Measurements from ENCODE around the gene LMF1. TPM values are rescaled to one million over a fixed set of nuclear protein-coding genes. Genes with fewer than 3 reads are reported as not detected.

Gene LMF1
- total and polyA plus RNA-seq, 2 donors (not counting 1 experiment from before 2014, with no cell fraction given): 36.4 to 63.2 TPM

DNA sequence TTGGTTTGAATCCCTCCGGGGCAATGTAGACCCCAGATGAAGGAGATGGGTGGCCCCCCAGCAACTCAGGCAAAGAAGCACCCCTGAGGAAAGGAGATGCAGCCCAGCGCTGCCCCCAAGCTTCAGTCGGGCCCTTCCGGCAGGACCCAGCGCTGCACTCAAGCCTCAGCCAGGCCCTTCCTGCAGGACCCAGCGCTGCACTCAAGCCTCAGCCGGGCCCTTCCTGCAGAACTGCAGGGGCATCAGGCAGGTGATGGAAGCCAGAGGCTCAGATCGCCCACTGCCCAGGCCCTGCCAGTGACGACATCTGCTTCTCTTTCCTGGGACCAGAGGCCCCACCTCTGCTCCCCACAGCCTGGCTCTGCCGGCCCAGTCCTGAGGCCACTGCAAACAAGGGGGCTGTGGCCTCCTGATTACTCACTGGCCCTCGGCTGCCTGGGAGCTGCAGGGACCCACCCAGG lies 18.6 kb upstream of the LMF1 start:
- Histone ChIP-seq H3K4me1 (ENCODE audit: control insufficient read depth in 2 of 2, insufficient read depth in 2 of 2, low read length in 2 of 2) (no peaks in the 10 kb centered on the region), H3K9me3 (ENCODE audit: control extremely low read depth in 1 of 3, control insufficient read depth in 2 of 3, insufficient read depth in 1 of 3, low read length in 2 of 3) (peaks cover 0 to 24% (median under 1%) of the 10 kb centered on the region in 3 donors), H4K20me1 (ENCODE audit: control insufficient read depth, insufficient read depth, low read length, poor library complexity, severe bottlenecking) (no peaks in the 10 kb centered on the region), H2AFZ (ENCODE audit: insufficient read depth, low read depth, low read length, poor library complexity, severe bottlenecking) (no peak overlapping the region), H3K4me3 (ENCODE audit: control extremely low read depth in 1 of 5, extremely low read depth in 1 of 5, insufficient read depth in 1 of 5, low read depth in 2 of 5, low read length in 4 of 5) (no peak overlapping the region), H3K79me2 (ENCODE audit: control insufficient read depth, insufficient read depth, low read length) (no peaks in the 10 kb centered on the region), H3K27me3 (replicated peaks in 1 of 4; ENCODE audit: control extremely low read depth in 1 of 4, control insufficient read depth in 3 of 4, insufficient read depth in 4 of 4, low read length in 3 of 4) (peaks cover 0 to 7% (median 0%) of the 10 kb centered on the region in 4 experiments), H3K4me2 (replicated peaks; ENCODE audit: low read depth, low read length, poor library complexity, severe bottlenecking) (no peak overlapping the region), H3K36me3 (replicated peaks in 1 of 2; ENCODE audit: control extremely low read depth in 1 of 2, control insufficient read depth in 1 of 2, extremely low read depth in 1 of 2, insufficient read depth in 2 of 2, low read length in 1 of 2) (no peaks in the 10 kb centered on the region), H3K9ac (ENCODE audit: low read length) (no peak overlapping the region), H3K27ac (ENCODE audit: low read length in 2 of 2) (no peak overlapping the region)
- no peaks in the 10 kb centered on the region for H3K9me3 Mint-ChIP-seq (ENCODE audit: insufficient read depth)
- H3K4me3 Mint-ChIP-seq: no peak overlapping the region
- no peaks in the 10 kb centered on the region for H3K4me1 Mint-ChIP-seq
- no peak for TF ChIP-seq EZH2 (IDR thresholded peaks at IDR 0.05; ENCODE audit: borderline replicate concordance, insufficient read depth, low read depth, low read length, poor library complexity, severe bottlenecking)
- TF ChIP-seq, protein P1, sequence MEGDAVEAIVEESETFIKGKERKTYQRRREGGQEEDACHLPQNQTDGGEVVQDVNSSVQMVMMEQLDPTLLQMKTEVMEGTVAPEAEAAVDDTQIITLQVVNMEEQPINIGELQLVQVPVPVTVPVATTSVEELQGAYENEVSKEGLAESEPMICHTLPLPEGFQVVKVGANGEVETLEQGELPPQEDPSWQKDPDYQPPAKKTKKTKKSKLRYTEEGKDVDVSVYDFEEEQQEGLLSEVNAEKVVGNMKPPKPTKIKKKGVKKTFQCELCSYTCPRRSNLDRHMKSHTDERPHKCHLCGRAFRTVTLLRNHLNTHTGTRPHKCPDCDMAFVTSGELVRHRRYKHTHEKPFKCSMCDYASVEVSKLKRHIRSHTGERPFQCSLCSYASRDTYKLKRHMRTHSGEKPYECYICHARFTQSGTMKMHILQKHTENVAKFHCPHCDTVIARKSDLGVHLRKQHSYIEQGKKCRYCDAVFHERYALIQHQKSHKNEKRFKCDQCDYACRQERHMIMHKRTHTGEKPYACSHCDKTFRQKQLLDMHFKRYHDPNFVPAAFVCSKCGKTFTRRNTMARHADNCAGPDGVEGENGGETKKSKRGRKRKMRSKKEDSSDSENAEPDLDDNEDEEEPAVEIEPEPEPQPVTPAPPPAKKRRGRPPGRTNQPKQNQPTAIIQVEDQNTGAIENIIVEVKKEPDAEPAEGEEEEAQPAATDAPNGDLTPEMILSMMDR (IDR thresholded peaks at IDR 0.05): no peak
- ATAC-seq (ENCODE audit: low read depth) (no peak), DNase-seq (no peak)
- intact Hi-C loops (cut with micrococcal nuclease): no loop called here
- H3K27me3 Mint-ChIP-seq: no peaks in the 10 kb centered on the region
- no peak overlapping the region for H3K27ac Mint-ChIP-seq
- over 99% methylated on average over 11 of the region's 11 CpGs for WGBS (ENCODE audit: insufficient coverage)
- ChIA-PET POLR2A (no interaction called here), CTCF (no interaction called here)

DNA sequence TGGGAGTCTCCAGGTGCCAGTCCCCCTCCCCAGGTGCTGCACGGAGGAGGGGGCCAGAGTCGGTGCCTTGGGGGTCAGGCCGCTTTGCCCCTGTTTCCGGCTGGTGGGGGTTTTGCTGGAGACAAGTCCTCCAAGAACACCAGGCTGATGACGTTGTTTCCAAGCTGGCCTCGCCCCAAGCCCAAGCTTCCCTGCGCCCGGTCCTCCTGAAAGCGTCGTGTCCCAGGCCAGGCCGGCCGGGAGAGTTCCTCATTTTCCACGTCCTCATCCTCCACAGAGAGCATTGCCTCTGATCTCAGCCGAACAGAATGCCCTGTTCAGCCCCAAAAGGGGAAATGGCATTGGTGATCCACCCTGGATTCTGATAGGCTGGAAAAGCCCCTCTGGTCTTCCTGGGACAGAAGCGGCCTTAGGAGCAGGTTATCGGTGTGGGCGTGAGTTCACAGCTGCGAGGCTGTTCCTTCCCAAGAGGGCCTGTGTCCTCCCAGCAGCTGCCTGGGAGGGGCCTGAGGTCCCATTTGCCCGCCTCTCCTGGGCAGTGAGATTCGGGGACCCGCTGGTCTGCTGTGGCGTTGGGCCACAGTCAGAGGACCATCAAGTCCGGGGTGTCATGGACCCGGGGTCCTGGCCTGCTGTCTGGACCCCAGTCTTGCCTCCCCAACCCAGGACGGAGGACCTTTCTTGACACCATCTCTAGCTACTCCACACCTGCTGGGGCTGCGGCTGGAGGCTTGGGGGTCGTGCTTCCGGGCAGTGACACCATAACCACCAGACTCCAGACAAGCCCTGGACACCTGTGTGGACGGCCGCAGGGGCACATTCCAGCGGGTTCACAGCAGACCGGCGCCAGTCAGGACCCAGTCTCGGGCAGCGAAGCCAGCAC lies 17.9 kb upstream of the LMF1 start:
- no peak overlapping the region for H3K27ac ChIP-seq (ENCODE audit: low read length in 2 of 2)
- H4K20me1 ChIP-seq (ENCODE audit: control insufficient read depth, insufficient read depth, low read length, poor library complexity, severe bottlenecking): no peaks in the 10 kb centered on the region
- no peak overlapping the region for H3K4me2 ChIP-seq (replicated peaks; ENCODE audit: low read depth, low read length, poor library complexity, severe bottlenecking)
- ChIA-PET CTCF (no interaction called here), POLR2A (no interaction called here)
- no peak overlapping the region for H2AFZ ChIP-seq (ENCODE audit: insufficient read depth, low read depth, low read length, poor library complexity, severe bottlenecking)
- TF ChIP-seq, protein P1 (IDR thresholded peaks at IDR 0.05): no peak
- TF ChIP-seq EZH2 (IDR thresholded peaks at IDR 0.05; ENCODE audit: borderline replicate concordance, insufficient read depth, low read depth, low read length, poor library complexity, severe bottlenecking): no peak
- no peak overlapping the region for H3K4me3 ChIP-seq (ENCODE audit: control extremely low read depth in 1 of 5, extremely low read depth in 1 of 5, insufficient read depth in 1 of 5, low read depth in 2 of 5, low read length in 4 of 5)
- Mint-ChIP-seq H3K4me3 (no peak overlapping the region), H3K27me3 (no peaks in the 10 kb centered on the region), H3K4me1 (no peaks in the 10 kb centered on the region), H3K27ac (no peak overlapping the region), H3K9me3 (ENCODE audit: insufficient read depth) (no peaks in the 10 kb centered on the region)
- peaks cover 0 to 10% (median 0%) of the 10 kb centered on the region in 4 experiments for H3K27me3 ChIP-seq (replicated peaks in 1 of 4; ENCODE audit: control extremely low read depth in 1 of 4, control insufficient read depth in 3 of 4, insufficient read depth in 4 of 4, low read length in 3 of 4)
- no peaks in the 10 kb centered on the region for H3K4me1 ChIP-seq (ENCODE audit: control insufficient read depth in 2 of 2, insufficient read depth in 2 of 2, low read length in 2 of 2)
- no peaks in the 10 kb centered on the region for H3K79me2 ChIP-seq (ENCODE audit: control insufficient read depth, insufficient read depth, low read length)
- intact Hi-C loops (cut with micrococcal nuclease): no loop called here
- no peak overlapping the region for H3K9ac ChIP-seq (ENCODE audit: low read length)
- peaks cover 0 to 19% (median 0%) of the 10 kb centered on the region in 3 donors for H3K9me3 ChIP-seq (ENCODE audit: control extremely low read depth in 1 of 3, control insufficient read depth in 2 of 3, insufficient read depth in 1 of 3, low read length in 2 of 3)
- ATAC-seq (ENCODE audit: low read depth) (no peak), DNase-seq (no peak)
- no peaks in the 10 kb centered on the region for H3K36me3 ChIP-seq (replicated peaks in 1 of 2; ENCODE audit: control extremely low read depth in 1 of 2, control insufficient read depth in 1 of 2, extremely low read depth in 1 of 2, insufficient read depth in 2 of 2, low read length in 1 of 2)
- 76% methylated on average over 33 of the region's 35 CpGs for WGBS (ENCODE audit: insufficient coverage)

Data from B cell (primary cell).